NT2/D1 (cell line): Measurements from ENCODE around the gene TBX2.
A peak's percentile ranks its signal among the peaks of the same experiment; 100 is the strongest.

Experiments
- DNase-seq: peaks from one replicate; pipeline ENCODE4 v3.0.0-alpha.2; 2011; ENCODE audit warnings: low read depth, low spot score
- H3K27me3 ChIP-seq: 2 replicates; pipeline ENCODE4 v1.6.0; 2011; ENCODE audit warnings: mild to moderate bottlenecking; ENCODE audit not compliant: insufficient read length, insufficient read depth
- H3K36me3 ChIP-seq: 2 replicates; pipeline ENCODE4 v1.6.1; 2011; ENCODE audit warnings: mild to moderate bottlenecking, low read length, mixed read lengths; ENCODE audit not compliant: insufficient read depth, insufficient read length
- H3K4me1 ChIP-seq: 2 replicates; pipeline ENCODE4 v1.5.1; 2011; ENCODE audit not compliant: insufficient read depth, insufficient read length
- H3K4me3 ChIP-seq: 2 replicates; pipeline ENCODE4 v1.5.1; 2011; ENCODE audit warnings: low read depth; ENCODE audit not compliant: insufficient read length
- H3K9ac ChIP-seq: 2 replicates; pipeline ENCODE4 v1.6.0; 2011; ENCODE audit warnings: low read depth; ENCODE audit not compliant: insufficient read length
- H3K9me3 ChIP-seq: 2 replicates; pipeline ENCODE4 v1.5.1; 2011; ENCODE audit warnings: mild to moderate bottlenecking, low read length; ENCODE audit not compliant: insufficient read depth
- SUZ12 ChIP-seq: IDR thresholded peaks from 2 replicates; pipeline ENCODE4 v1.6.1; 2011; ENCODE audit not compliant: insufficient read length, insufficient read depth; ENCODE audit errors: extremely low read depth
- YY1 ChIP-seq: IDR thresholded peaks from 2 replicates; pipeline ENCODE4 v1.6.1; 2011; ENCODE audit not compliant: insufficient read length, insufficient read depth
- ZNF274 ChIP-seq: IDR thresholded peaks from 2 replicates; pipeline ENCODE4 v1.6.1; 2011; ENCODE audit warnings: mild to moderate bottlenecking, low read depth, low read length

TBX2 gene

GRCh38 chr17:61454381-61455323 is 55.0 kb downstream of the TBX2 start:
- no peak for DNase-seq
- Histone ChIP-seq H3K4me1 (peaks cover 25% of the 10 kb centered on the region), H3K36me3 (no peaks in the 10 kb centered on the region), H3K27me3 (peaks cover 100% of the 10 kb centered on the region), H3K4me3 (peak overlapping the region; percentile 44), H3K9me3 (no peaks in the 10 kb centered on the region), H3K9ac (peak overlapping the region; percentile 66)
- TF ChIP-seq YY1 (no peak), SUZ12 (peak; percentile 94)

GRCh38 chr17:61455324-61456060 is 55.8 kb downstream of the TBX2 start:
- peaks cover 100% of the 10 kb centered on the region for H3K27me3 ChIP-seq
- no peaks in the 10 kb centered on the region for H3K9me3 ChIP-seq
- no peak for DNase-seq
- no peak for TF ChIP-seq ZNF274
- TF ChIP-seq SUZ12: peak; percentile 68
- peaks cover 24% of the 10 kb centered on the region for H3K4me1 ChIP-seq
- H3K4me3 ChIP-seq: no peak overlapping the region
- peak overlapping the region; percentile 38 for H3K9ac ChIP-seq
- no peaks in the 10 kb centered on the region for H3K36me3 ChIP-seq

- Histone ChIP-seq H3K4me3 (no peak overlapping the region), H3K27me3 (peaks cover 100% of the 10 kb centered on the region), H3K9ac (no peak overlapping the region), H3K36me3 (no peaks in the 10 kb centered on the region), H3K4me1 (peaks cover 18% of the 10 kb centered on the region), H3K9me3 (no peaks in the 10 kb centered on the region)
- TF ChIP-seq SUZ12: no peak
- TF ChIP-seq ZNF274: no peak
- no peak for TF ChIP-seq YY1
- no peak for DNase-seq
These were observed 56.5 kb downstream of the TBX2 start for GRCh38 chr17:61456061-61456681.

GRCh38 chr17:61456688-61457225 is 57.1 kb downstream of the TBX2 start:
- H3K4me3 ChIP-seq: peak overlapping the region; percentile 22
- no peak for TF ChIP-seq ZNF274
- no peak for DNase-seq
- H3K9me3 ChIP-seq: no peaks in the 10 kb centered on the region
- H3K9ac ChIP-seq: peak overlapping the region; percentile 39
- peaks cover 100% of the 10 kb centered on the region for H3K27me3 ChIP-seq
- H3K36me3 ChIP-seq: no peaks in the 10 kb centered on the region
- peaks cover 16% of the 10 kb centered on the region for H3K4me1 ChIP-seq

GRCh38 chr17:61457226-61457983 is 57.8 kb downstream of the TBX2 start:
- DNase-seq: no peak
- H3K36me3 ChIP-seq: no peaks in the 10 kb centered on the region
- H3K27me3 ChIP-seq: peaks cover 100% of the 10 kb centered on the region
- TF ChIP-seq SUZ12 (peak; percentile 61), YY1 (no peak)
- H3K9me3 ChIP-seq: no peaks in the 10 kb centered on the region
- peaks cover 16% of the 10 kb centered on the region for H3K4me1 ChIP-seq
- H3K4me3 ChIP-seq: peak overlapping the region; percentile 33
- peak overlapping the region; percentile 39 for H3K9ac ChIP-seq

- peak overlapping the region; percentile 4 for H3K9ac ChIP-seq
- TF ChIP-seq YY1: no peak
- no peak for TF ChIP-seq ZNF274
- no peak for TF ChIP-seq SUZ12
- H3K4me1 ChIP-seq: peaks cover 19% of the 10 kb centered on the region
- H3K4me3 ChIP-seq: peak overlapping the region; percentile 33
- no peaks in the 10 kb centered on the region for H3K36me3 ChIP-seq
- no peaks in the 10 kb centered on the region for H3K9me3 ChIP-seq
- H3K27me3 ChIP-seq: peaks cover 100% of the 10 kb centered on the region
- no peak for DNase-seq
These were observed 58.4 kb downstream of the TBX2 start for GRCh38 chr17:61458000-61458399.
